GM10248 (cell line): ENCODE data around the gene RNF220.

Source experiments
- CTCF ChIA-PET: fragments of 300-600 bp; sonication (Branson Sonifier 250); formaldehyde crosslinking; extraction: SDS; loops from one replicate; lab custom pipeline; 2021; ENCODE audit warnings: antibody characterized with exemption; lab: Yijun Ruan, JAX
- POLR2A ChIA-PET: fragments of 350-650 bp; sonication (Branson Sonifier 250); formaldehyde crosslinking; extraction: SDS; loops from one replicate; lab custom pipeline; 2020; ENCODE audit warnings: antibody characterized with exemption; lab: Yijun Ruan, JAX
- DNase-seq: peaks from one replicate; pipeline ENCODE4 v3.0.0; 2012; ENCODE audit errors: extremely low spot score
- TF ChIP-seq, protein P1 (sequence below): IDR thresholded peaks from 2 replicates; pipeline ENCODE4 v1.5.1; 2012; ENCODE audit warnings: mild to moderate bottlenecking, low read depth; ENCODE audit errors: extremely low read depth, missing control alignments, control extremely low read depth

The RNF220 gene

DNA sequence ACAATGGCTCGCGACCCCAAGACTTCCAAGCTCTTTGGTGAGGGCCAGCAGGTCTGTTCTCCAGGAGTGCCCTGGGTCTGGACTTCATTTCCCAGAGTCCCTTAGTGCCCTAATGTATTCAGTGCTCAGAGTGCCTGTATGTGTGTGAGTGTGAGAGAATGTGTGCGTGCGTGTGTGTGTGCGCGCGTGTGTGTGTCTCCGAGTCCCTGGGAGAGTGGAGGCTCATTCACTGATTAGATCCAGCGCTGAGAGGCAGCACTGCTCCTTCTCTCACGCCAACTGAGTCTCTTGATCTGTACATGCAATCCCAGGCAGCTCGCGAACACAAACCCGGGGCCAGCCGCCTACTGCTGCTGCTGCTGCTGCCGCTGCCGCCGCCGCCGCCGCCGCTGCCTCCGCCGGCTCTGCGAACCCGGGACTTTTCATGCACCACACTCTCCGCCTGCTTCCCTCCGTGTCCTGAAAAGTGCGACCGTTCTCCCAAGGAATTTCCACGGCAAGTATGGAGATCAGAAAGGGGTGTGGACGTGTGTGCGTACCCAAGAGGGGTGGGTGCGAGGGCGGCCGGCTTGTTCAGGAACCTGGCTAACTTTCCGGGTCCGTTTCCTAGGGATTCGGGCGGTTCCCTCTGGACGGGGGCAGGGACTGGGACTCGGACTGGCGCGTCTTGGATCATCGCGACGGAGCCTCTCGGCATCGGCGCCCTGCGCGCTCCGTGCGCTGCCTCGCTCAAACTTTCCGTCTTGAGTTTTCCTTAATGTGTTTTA lies at the start of gene RNF220:
TSS of gene RNF220 (plus strand) at position 225 of the 767 bp plus-strand sequence.
- TF ChIP-seq, protein P1, sequence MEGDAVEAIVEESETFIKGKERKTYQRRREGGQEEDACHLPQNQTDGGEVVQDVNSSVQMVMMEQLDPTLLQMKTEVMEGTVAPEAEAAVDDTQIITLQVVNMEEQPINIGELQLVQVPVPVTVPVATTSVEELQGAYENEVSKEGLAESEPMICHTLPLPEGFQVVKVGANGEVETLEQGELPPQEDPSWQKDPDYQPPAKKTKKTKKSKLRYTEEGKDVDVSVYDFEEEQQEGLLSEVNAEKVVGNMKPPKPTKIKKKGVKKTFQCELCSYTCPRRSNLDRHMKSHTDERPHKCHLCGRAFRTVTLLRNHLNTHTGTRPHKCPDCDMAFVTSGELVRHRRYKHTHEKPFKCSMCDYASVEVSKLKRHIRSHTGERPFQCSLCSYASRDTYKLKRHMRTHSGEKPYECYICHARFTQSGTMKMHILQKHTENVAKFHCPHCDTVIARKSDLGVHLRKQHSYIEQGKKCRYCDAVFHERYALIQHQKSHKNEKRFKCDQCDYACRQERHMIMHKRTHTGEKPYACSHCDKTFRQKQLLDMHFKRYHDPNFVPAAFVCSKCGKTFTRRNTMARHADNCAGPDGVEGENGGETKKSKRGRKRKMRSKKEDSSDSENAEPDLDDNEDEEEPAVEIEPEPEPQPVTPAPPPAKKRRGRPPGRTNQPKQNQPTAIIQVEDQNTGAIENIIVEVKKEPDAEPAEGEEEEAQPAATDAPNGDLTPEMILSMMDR, result peak; percentile 0
- ChIA-PET CTCF (no interaction called here), POLR2A (no interaction called here)
- DNase-seq, result peak; percentile 36

DNA sequence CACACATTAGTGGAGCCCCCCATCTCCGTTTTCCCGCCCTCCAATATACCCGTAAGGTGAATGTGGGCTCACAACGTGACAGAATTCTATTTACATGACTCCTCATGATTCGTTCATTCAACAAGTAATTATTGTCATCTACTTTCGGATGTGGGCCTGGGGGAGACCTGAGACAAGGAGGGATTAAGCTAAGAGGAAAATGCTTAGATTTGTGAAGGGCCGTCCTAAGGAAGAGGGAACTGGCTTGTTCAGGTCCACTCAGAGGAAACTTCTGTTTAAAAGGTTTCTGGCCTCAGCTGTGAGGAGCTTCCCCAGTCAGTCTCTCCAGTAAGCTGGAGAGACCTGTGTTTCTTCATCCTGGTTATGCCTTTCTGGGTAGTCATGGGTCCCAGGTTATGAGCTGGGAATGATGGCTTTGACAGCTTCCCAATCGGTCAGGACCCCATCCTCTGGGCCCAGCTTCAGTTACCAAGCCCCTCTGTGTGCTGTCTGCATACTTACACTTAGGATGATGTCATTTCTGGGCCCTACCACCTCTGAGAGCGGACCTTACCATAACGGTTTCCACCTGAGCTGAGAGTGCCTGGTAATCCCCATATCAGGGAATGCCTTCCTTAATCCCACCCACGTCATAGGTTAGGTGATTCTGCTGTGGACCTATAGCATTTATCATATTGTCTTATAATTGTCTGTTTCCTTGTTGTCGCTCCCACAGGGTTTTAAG lies 49.3 kb upstream of the RNF220 start:
- POLR2A ChIA-PET, result no interaction called here
- DNase-seq, result no peak
- TF ChIP-seq, protein P1, result no peak
- CTCF ChIA-PET, result interaction anchor here (1.6 to 1.8 kb wide), 2 partner anchors 9 to 38 kb away, joined by 3 to 7 read pairs; no protein-coding TSS in a partner anchor

DNA sequence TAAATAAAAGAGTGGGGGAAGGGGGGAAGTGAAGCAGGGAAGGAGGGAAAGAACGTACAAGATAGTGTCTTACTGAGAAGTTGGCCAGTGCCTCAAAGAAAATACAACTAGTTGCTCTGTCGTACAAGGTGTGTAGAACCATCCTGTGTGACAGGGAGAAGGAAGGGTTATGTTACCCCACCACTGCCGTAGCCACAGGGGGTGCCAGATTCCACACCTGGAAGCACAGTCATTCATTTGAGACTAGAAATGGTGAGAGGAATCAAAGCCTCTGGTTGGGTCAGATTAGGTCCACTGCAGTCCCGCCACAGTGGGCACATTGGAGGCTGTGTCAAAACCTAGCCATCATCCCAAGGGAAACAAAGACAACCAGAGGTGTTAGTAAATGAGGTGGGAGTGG lies 47.3 kb upstream of the RNF220 start:
- TF ChIP-seq, protein P1, result no peak
- CTCF ChIA-PET, result no interaction called here
- POLR2A ChIA-PET, result interaction anchor here (0.6 kb wide), 1 partner anchor 22 kb away, joined by 3 read pairs; no protein-coding TSS in a partner anchor
- DNase-seq, result no peak

DNA sequence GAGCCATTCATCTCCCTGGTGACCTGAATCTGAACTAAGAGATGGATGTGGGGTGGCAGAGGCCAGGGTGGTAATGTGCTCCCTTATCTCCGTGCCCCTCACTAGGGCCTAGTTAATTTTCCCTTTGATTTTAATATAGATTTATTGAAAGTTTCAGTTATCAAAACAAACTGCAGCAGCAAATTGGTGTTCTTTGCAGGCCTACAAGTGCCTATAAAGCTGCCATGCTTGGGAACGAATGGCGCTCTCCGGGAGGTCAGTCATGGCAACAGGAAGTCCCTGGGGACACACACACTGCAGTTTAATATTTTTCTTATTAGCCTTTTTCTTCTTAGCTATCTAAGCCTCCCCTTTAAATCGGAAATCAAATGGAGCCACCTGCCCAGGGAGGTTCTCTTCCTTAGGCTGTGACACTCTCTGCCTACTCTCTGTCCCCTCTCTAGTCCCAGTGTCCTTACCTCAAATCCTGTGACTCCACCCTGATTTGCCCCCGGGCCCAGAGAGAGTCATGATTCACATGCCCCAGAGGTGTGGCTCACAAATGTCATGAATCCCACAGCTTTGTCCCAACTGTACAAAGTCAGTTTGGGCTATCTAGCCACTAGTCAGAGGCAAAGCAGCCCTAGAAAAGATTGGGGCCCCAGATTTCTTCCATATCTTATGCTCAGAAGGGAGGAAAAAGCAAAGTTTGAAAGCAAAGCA lies 45.7 kb upstream of the RNF220 start:
- no peak for DNase-seq
- POLR2A ChIA-PET, result no interaction called here
- TF ChIP-seq, protein P1, result no peak
- CTCF ChIA-PET, result interaction anchor here (0.6 to 1.8 kb wide), 3 partner anchors 10 to 213 kb away, joined by 3 to 7 read pairs (median 5); no protein-coding TSS in a partner anchor

DNA sequence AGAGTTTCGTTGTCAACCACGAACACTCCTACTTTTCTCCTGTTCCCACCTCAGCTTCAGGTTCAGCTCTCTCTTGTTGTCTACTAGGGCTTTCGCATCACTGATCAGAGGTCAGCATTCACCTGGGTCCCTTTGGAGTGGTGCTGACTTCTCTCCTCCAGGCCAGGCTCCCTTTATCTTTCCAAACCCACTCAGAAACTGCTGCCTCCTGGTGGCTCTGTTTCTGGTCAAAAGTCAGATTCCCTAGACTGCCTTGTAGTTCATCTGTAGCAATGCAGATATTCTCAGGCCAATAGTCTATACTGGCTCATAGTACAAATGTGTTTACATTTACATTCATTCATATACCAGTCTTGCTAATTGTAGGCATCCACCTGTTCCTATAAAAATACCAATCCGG lies 43.6 kb upstream of the RNF220 start:
- DNase-seq, result no peak
- ChIA-PET POLR2A (interaction anchor here (0.7 kb wide), 2 partner anchors 258 to 788 kb away, joined by 4 to 8 read pairs; no protein-coding TSS in a partner anchor), CTCF (interaction anchor here (1.3 kb wide), 1 partner anchor 17 kb away, joined by 3 read pairs; no protein-coding TSS in a partner anchor)
- TF ChIP-seq, protein P1, result no peak
